Testis (tissue), 3 donors: Measurements from ENCODE around the gene PSMD2. TPM values are rescaled to one million over a fixed set of nuclear protein-coding genes. Genes with fewer than 3 reads are reported as not detected.
A peak's percentile ranks its signal among the peaks of the same experiment; 100 is the strongest.

ENCODE experiments used
- DNase-seq: peaks from one replicate; pipeline ENCODE4 v3.0.0-alpha.2; 2019
- H3K27ac ChIP-seq, 2 donors: fragments of 200-600 bp; sonication (generic); one replicate each; pipeline ENCODE4 v1.5.1; 2019
- H3K27me3 ChIP-seq: fragments of 200-600 bp; sonication (generic); one replicate; pipeline ENCODE4 v1.5.1; 2019
- H3K36me3 ChIP-seq: fragments of 200-600 bp; sonication (generic); one replicate; pipeline ENCODE4 v1.5.1; 2017; ENCODE audit warnings: low read depth; ENCODE audit errors: missing control alignments
- H3K4me1 ChIP-seq: fragments of 200-600 bp; sonication (generic); one replicate; pipeline ENCODE4 v1.5.1; 2019
- H3K4me3 ChIP-seq, 2 donors: fragments of 200-600 bp; sonication (generic); one replicate each; pipeline ENCODE4 v1.5.1; 2017 to 2019
- H3K9me3 ChIP-seq: fragments of 200-600 bp; sonication (generic); one replicate; pipeline ENCODE4 v1.5.1; 2017
- POLR2A ChIP-seq: fragments of 450-650 bp; IDR thresholded peaks from one replicate; pipeline ENCODE4 v1.6.1; 2017; ENCODE audit warnings: antibody characterized with exemption, mild to moderate bottlenecking, moderate library complexity
- WGBS, 2 donors: methylation state at CpG; one replicate each; pipeline ENCODE4 v1.1.5; 2018; 5-methylcytosine and 5-hydroxymethylcytosine counted together
- intact Hi-C: fragments of 100-400 bp; cut with DNase I; formaldehyde crosslinking; loops from one replicate; pipeline ENCODE4 v1.15.1; 2023; ENCODE audit warnings: low total_unique reads
- polyA plus RNA-seq: library from polyadenylated mRNA; stranded (reverse); fragments of 350-450 nt; fragmentation: Illumina TruSeq; extraction: RNeasy Lipid Tissue Mini Kit (QIAGEN cat#74804); gene quantifications from one replicate; pipeline ENCODE4 v1.2.3, GENCODE V29; 2014; ENCODE audit warnings: low read depth, low replicate concordance; ENCODE audit not compliant: insufficient read depth
- total RNA-seq, 2 donors: library from RNA; depleted of rRNA; stranded (reverse); fragments of >200 nt; gene quantifications; one replicate each; pipeline ENCODE4 v1.2.3, GENCODE V29; 2016
- TF ChIP-seq, protein P1 (sequence below), 3 experiments: fragments of 450-650 bp in 2 of 3; fragments of 200-600 bp in 1 of 3; sonication (generic) in 1 of 3; IDR thresholded peaks; one replicate each; pipeline ENCODE4 v1.5.1; 2016 to 2019; ENCODE audit warnings: antibody characterized with exemption in 3 of 3, mild to moderate bottlenecking in 2 of 3, moderate library complexity in 1 of 3

The PSMD2 gene
- total and polyA plus RNA-seq, 3 donors from 2014 or later = 289 to 379 (median 339) TPM

DNA sequence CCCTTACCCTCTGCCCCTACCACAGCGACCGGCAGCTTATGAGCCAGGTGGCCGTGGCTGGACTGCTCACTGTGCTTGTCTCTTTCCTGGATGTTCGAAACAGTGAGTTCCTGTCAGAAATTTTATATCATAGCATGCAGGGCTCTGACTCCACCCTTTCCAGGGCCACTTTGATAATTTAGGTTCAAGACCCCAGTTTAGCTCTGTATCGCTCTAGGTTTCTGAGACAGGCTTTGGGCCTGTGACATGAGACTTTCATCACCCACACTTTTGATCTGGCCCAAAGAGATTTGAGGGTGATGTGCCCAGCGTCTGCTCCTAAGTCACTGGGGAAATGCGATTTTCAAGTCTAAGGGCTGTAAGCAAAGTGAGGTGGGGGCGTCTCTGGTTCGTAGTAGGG, 8.9 kb downstream of the PSMD2 start:
- DNase-seq = no peak
- no peaks in the 10 kb centered on the region for H3K9me3 ChIP-seq
- no peak overlapping the region for H3K27ac ChIP-seq
- no peaks in the 10 kb centered on the region for H3K36me3 ChIP-seq
- intact Hi-C loops = no loop called here
- no peak overlapping the region for H3K4me3 ChIP-seq
- WGBS, 2 donors = 88 to 93% methylated on average over 9 of the region's 9 CpGs
- no peak for TF ChIP-seq POLR2A
- TF ChIP-seq, protein P1, sequence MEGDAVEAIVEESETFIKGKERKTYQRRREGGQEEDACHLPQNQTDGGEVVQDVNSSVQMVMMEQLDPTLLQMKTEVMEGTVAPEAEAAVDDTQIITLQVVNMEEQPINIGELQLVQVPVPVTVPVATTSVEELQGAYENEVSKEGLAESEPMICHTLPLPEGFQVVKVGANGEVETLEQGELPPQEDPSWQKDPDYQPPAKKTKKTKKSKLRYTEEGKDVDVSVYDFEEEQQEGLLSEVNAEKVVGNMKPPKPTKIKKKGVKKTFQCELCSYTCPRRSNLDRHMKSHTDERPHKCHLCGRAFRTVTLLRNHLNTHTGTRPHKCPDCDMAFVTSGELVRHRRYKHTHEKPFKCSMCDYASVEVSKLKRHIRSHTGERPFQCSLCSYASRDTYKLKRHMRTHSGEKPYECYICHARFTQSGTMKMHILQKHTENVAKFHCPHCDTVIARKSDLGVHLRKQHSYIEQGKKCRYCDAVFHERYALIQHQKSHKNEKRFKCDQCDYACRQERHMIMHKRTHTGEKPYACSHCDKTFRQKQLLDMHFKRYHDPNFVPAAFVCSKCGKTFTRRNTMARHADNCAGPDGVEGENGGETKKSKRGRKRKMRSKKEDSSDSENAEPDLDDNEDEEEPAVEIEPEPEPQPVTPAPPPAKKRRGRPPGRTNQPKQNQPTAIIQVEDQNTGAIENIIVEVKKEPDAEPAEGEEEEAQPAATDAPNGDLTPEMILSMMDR (IDR thresholded peaks at IDR 0.05) = no peak
- H3K27me3 ChIP-seq = no peaks in the 10 kb centered on the region
- H3K4me1 ChIP-seq = peaks cover 7% of the 10 kb centered on the region

DNA sequence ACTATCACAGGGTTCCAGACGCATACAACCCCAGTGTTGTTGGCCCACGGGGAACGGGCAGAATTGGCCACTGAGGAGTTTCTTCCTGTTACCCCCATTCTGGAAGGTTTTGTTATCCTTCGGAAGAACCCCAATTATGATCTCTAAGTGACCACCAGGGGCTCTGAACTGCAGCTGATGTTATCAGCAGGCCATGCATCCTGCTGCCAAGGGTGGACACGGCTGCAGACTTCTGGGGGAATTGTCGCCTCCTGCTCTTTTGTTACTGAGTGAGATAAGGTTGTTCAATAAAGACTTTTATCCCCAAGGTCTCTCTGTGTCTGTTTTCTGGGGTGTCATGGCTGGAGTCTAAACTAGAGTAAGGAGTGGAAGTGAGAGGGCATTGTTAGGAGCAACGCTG, 9.7 kb downstream of the PSMD2 start:
- H3K4me1 ChIP-seq = peaks cover 7% of the 10 kb centered on the region
- H3K27me3 ChIP-seq = no peaks in the 10 kb centered on the region
- TF ChIP-seq, protein P1 (IDR thresholded peaks at IDR 0.05) = no peak
- no peak for TF ChIP-seq POLR2A
- no peaks in the 10 kb centered on the region for H3K36me3 ChIP-seq
- no peak for DNase-seq
- 61 to 62% methylated on average over 7 of the region's 7 CpGs for WGBS, 2 donors
- H3K27ac ChIP-seq = no peak overlapping the region
- no peaks in the 10 kb centered on the region for H3K9me3 ChIP-seq
- intact Hi-C loops = no loop called here
- no peak overlapping the region for H3K4me3 ChIP-seq

DNA sequence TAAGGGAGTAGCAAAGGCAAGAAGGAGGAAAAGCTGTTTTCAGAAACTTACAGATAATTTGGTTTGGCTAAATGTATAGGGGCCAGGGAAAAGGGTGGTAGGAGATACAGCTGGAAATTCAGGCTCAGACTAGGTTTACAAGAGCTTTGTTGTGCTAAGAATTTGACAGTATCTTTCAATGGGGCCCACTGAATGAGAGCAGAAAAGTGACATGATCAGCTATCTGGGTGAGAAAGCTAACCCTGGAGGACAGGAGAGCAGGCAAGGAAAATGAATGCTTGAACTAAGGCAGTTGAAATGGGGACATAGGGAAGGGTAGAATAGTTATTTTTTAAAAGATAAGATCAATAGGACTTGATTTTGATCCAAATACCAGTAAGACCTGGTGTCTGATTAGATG, 12.6 kb downstream of the PSMD2 start:
- H3K36me3 ChIP-seq = no peaks in the 10 kb centered on the region
- no peaks in the 10 kb centered on the region for H3K27me3 ChIP-seq
- intact Hi-C loops = loop anchor here (10.0 kb wide), 1 partner anchor 53 kb away; the partner anchor contains the start of genes CLCN2 and POLR2H
- no peak for DNase-seq
- TF ChIP-seq, protein P1 (IDR thresholded peaks at IDR 0.05) = no peak
- no peak for TF ChIP-seq POLR2A
- H3K4me3 ChIP-seq = no peak overlapping the region
- no peak overlapping the region for H3K27ac ChIP-seq
- peaks cover 18% of the 10 kb centered on the region for H3K4me1 ChIP-seq
- no peaks in the 10 kb centered on the region for H3K9me3 ChIP-seq

DNA sequence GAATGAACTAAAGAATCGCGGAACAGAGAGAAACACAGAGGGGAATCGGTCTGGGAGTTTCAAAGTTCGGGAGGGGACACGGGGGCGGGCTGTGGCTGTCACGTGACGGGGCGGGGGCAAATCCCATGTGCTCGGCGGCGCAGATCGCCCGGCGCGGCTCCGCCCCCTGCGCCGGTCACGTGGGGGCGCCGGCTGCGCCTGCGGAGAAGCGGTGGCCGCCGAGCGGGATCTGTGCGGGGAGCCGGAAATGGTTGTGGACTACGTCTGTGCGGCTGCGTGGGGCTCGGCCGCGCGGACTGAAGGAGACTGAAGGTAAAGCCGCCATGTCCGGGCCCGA, 15.3 kb downstream of the PSMD2 start, which contains the start of gene EIF4G1:
Gene EIF4G1, plus strand, starts transcription at position 244 of the 337 bp plus-strand sequence. CDS start 1,191 bp downstream, outside the sequence.
- H3K4me3 ChIP-seq = peak within 1 kb of the TSS; percentile 82 to 85
- intact Hi-C loops = loop anchor here (10.0 kb wide), 1 partner anchor 50 kb away; the partner anchor contains the start of genes CLCN2 and POLR2H
- H3K27me3 ChIP-seq = no peaks in the 10 kb centered on the region
- peak; percentile 57 for TF ChIP-seq POLR2A
- TF ChIP-seq, protein P1 (IDR thresholded peaks at IDR 0.05) = no peak
- no peaks in the 10 kb centered on the region for H3K9me3 ChIP-seq
- H3K4me1 ChIP-seq = peaks cover 30% of the 10 kb centered on the region
- H3K27ac ChIP-seq = peak within 1 kb of the TSS; percentile 94 to 98
- peak; percentile 97 for DNase-seq
- WGBS, 2 donors = 0 to 1% methylated on average over 9 to 25 of the region's 40 CpGs
- no peaks in the 10 kb centered on the region for H3K36me3 ChIP-seq
